ENCODE measurements around the gene COL24A1.
"Not testable (repeated sequence)": the region's sequence is repeated elsewhere in the genome, so short reads cannot be mapped to it uniquely, and the experiment has no call there.

COL24A1 gene

DNA sequence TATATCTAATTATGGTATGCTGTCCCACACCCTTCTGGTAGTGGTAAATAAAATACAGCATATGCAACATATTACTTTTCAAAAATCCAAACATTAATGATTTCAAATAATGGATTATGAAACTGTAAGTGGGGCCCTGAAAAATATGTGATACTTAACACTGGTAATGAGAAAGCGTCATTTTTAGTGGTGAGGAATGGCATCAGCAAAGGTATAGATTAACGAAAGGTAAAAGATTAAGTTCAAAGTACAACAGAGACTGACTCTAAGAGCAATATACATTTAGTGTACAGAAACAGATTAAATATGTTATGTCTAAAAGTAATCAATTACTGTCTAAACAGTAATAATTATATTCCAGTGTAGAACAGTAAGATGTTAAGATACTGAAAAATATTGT, 194.1 kb downstream of the COL24A1 start:
- Histone ChIP-seq H3K27me3 (ENCODE audit: insufficient read depth, low read depth, severe bottlenecking) (no peaks in the 10 kb centered on the region), H3K4me3 (ENCODE audit: low read depth, low read length) (no peak overlapping the region), H3K9me3 (ENCODE audit: severe bottlenecking) (no peaks in the 10 kb centered on the region), H3K27ac (no peak overlapping the region), H3K36me3 (no peaks in the 10 kb centered on the region)
- DNase-seq, result no peak
- TF ChIP-seq, protein P1, sequence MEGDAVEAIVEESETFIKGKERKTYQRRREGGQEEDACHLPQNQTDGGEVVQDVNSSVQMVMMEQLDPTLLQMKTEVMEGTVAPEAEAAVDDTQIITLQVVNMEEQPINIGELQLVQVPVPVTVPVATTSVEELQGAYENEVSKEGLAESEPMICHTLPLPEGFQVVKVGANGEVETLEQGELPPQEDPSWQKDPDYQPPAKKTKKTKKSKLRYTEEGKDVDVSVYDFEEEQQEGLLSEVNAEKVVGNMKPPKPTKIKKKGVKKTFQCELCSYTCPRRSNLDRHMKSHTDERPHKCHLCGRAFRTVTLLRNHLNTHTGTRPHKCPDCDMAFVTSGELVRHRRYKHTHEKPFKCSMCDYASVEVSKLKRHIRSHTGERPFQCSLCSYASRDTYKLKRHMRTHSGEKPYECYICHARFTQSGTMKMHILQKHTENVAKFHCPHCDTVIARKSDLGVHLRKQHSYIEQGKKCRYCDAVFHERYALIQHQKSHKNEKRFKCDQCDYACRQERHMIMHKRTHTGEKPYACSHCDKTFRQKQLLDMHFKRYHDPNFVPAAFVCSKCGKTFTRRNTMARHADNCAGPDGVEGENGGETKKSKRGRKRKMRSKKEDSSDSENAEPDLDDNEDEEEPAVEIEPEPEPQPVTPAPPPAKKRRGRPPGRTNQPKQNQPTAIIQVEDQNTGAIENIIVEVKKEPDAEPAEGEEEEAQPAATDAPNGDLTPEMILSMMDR (IDR thresholded peaks at IDR 0.05; ENCODE audit: low read depth, low read length), result no peak

DNA sequence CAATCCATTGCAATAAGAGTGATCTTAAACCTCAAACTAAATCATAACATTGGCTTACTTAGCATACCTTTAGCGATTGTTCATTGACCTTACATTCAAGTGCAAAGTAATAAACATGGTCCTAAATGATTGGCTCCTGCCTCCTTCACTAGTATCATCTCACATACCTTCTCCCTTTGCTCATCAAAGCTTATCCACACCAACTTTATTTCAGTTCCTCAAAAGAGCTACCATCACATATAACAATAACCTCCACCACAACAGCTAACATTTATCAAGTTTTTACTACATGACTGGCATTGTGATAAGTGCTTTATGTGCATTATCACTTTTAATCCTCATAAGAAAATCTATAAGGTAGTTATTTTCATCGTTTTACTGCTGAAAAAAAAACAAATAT, 198.8 kb downstream of the COL24A1 start:
- no peak for DNase-seq
- TF ChIP-seq, protein P1 (IDR thresholded peaks at IDR 0.05; ENCODE audit: low read depth, low read length), result no peak
- Histone ChIP-seq H3K9me3 (ENCODE audit: severe bottlenecking) (no peaks in the 10 kb centered on the region), H3K27me3 (ENCODE audit: insufficient read depth, low read depth, severe bottlenecking) (no peaks in the 10 kb centered on the region), H3K36me3 (no peaks in the 10 kb centered on the region), H3K27ac (no peak overlapping the region), H3K4me3 (ENCODE audit: low read depth, low read length) (no peak overlapping the region)

DNA sequence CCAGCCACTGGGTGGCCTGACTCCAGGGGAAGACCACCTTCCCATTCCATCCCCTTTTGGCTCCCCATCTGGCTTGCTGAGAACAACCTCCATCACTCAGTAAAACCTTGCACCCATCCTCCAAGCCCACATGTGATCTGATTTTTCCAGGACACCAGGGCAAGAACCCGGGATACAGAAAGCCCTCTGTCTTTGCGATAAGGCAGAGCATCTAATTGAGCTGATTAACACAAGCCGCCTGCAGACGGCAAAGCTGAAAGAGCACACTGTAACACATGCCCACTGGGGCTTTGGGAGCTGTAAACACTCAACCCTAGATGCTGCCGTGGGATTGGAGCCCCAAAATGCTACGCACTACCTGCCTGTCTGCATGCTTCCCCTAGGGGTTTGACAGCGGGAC, 201.4 kb downstream of the COL24A1 start:
- not testable (repeated sequence) for H3K4me3 ChIP-seq (ENCODE audit: low read depth, low read length); H3K9me3 ChIP-seq (ENCODE audit: severe bottlenecking); H3K36me3 ChIP-seq; DNase-seq; H3K27ac ChIP-seq; H3K27me3 ChIP-seq (ENCODE audit: insufficient read depth, low read depth, severe bottlenecking)

DNA sequence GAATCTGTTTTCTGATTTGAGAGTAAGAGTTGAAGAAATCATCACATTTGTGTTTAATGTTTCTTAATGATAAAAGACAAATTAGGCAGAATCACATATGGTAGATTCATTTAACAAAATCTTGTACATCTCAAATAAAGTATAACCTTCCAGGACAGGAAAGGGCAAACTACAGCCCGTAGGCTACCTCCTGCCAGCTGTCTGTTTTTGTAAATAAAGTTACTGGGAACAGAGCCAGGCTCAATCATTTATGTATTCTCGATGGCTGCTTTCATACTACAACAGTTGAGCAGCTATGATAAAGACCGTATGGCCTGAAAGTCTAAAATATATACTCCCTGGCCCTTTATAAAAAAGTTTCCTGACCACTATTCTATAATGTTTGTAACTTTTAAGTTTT, 204.1 kb downstream of the COL24A1 start:
- Histone ChIP-seq H3K27me3 (ENCODE audit: insufficient read depth, low read depth, severe bottlenecking) (no peaks in the 10 kb centered on the region), H3K9me3 (ENCODE audit: severe bottlenecking) (no peaks in the 10 kb centered on the region), H3K27ac (no peak overlapping the region), H3K4me3 (ENCODE audit: low read depth, low read length) (no peak overlapping the region), H3K36me3 (no peaks in the 10 kb centered on the region)
- TF ChIP-seq, protein P1 (IDR thresholded peaks at IDR 0.05; ENCODE audit: low read depth, low read length), result no peak
- no peak for DNase-seq

DNA sequence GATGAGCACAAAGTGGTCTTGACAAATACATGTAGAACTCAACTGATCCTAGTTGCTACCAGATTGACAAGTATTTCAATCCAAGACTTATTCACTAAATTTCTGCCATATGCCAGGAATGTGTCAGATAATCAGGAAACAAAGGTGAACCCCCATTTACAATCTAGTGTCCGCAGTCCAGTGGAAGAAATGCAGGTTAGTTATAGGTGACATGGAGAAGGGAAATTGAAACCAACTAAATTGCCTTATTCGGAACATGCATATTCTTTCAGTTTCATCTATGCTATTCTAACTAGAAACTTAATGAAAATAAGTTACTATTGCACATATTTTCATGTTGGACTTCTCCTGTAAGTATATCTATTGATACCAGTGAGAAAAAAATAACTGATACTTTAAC, 209.4 kb downstream of the COL24A1 start:
- no peak for DNase-seq
- H3K27me3 ChIP-seq (ENCODE audit: insufficient read depth, low read depth, severe bottlenecking), result no peaks in the 10 kb centered on the region
- no peaks in the 10 kb centered on the region for H3K9me3 ChIP-seq (ENCODE audit: severe bottlenecking)
- no peak overlapping the region for H3K27ac ChIP-seq
- TF ChIP-seq, protein P1 (IDR thresholded peaks at IDR 0.05; ENCODE audit: low read depth, low read length), result no peak
- H3K36me3 ChIP-seq, result no peaks in the 10 kb centered on the region
- no peak overlapping the region for H3K4me3 ChIP-seq (ENCODE audit: low read depth, low read length)

DNA sequence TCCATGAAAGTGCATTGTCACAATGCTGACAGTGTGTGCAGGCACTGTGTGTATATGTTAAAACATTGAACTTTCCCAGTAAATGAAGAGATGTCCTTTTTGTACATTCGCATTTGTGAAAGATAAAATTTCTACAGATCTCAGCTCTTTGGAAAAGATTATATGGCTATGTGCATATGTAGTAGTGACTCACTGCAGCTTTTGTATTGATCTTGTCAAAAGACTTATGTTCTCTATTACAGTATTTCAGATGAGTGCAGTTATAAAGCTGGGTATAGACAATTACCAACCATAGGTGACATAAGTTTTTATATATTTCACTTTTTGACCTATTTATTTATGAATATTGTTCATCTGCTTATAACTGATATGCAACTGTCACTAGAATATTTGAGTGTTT, 212.6 kb downstream of the COL24A1 start:
- TF ChIP-seq, protein P1 (IDR thresholded peaks at IDR 0.05; ENCODE audit: low read depth, low read length), result no peak
- H3K9me3 ChIP-seq (ENCODE audit: severe bottlenecking), result no peaks in the 10 kb centered on the region
- no peak for DNase-seq
- no peak overlapping the region for H3K27ac ChIP-seq
- no peaks in the 10 kb centered on the region for H3K27me3 ChIP-seq (ENCODE audit: insufficient read depth, low read depth, severe bottlenecking)
- H3K4me3 ChIP-seq (ENCODE audit: low read depth, low read length), result no peak overlapping the region
- H3K36me3 ChIP-seq, result no peaks in the 10 kb centered on the region

All from WERI-Rb-1 (cell line).